Measurements from ENCODE around the gene CDC26. TPM values are rescaled to one million over a fixed set of nuclear protein-coding genes. Genes with fewer than 3 reads are reported as not detected.
"Not testable (repeated sequence)": the region's sequence is repeated elsewhere in the genome, so short reads cannot be mapped to it uniquely, and the experiment has no call there.

The CDC26 gene
- total and polyA plus RNA-seq, 2 experiments from 2014 or later: 21.6 to 67.2 TPM

DNA sequence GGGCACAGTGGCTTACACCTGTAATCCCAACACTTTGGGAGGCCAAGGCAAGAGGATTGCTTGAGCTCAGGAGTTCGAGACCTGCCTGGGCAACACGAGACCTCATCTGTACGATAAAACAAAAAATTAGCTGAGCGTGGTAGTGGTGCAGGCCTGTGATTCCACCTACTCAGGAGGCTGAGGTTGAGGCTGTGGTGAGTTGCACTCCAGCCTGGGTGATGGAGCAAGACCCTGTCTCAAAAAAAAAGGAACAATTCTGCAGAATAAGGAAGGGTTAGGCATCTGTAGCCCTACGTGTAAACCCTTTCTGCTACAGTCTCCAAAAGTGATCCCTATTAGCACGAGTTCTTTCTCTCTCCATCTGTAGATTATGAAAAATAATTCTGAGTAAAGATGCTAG lies 19.9 kb downstream of the CDC26 start:
- peaks cover 29% of the 10 kb centered on the region for H3K36me3 ChIP-seq (ENCODE audit: low read depth)
- H4K20me1 ChIP-seq (ENCODE audit: insufficient read depth): no peaks in the 10 kb centered on the region
- H2AFZ ChIP-seq: no peak overlapping the region
- no peak for TF ChIP-seq EZH2 (IDR thresholded peaks at IDR 0.05; ENCODE audit: insufficient read depth, poor library complexity, severe bottlenecking)
- no peak for TF ChIP-seq EZH2phosphoT487 (IDR thresholded peaks at IDR 0.05; ENCODE audit: insufficient read depth, low read depth)
- no peak for DNase-seq
- H3K9ac ChIP-seq: no peak overlapping the region
- H3K9me3 ChIP-seq (ENCODE audit: low read depth): no peaks in the 10 kb centered on the region
- H3K4me3 ChIP-seq: no peak overlapping the region
- no peaks in the 10 kb centered on the region for H3K27me3 ChIP-seq (replicated peaks; ENCODE audit: insufficient read depth)
- H3F3A ChIP-seq (ENCODE audit: insufficient read depth): no peaks in the 10 kb centered on the region
- H3K4me2 ChIP-seq (ENCODE audit: unreplicated experiment): no peak overlapping the region
- no peak overlapping the region for H3K27ac ChIP-seq
- H3K9me2 ChIP-seq (ENCODE audit: insufficient read depth): no peaks in the 10 kb centered on the region
- in situ Hi-C loops (cut with MboI): no loop called here
- H3K4me1 ChIP-seq (ENCODE audit: insufficient read depth): no peaks in the 10 kb centered on the region
- WGBS, 2 experiments (ENCODE audit: low coverage in 1 of 2, low lambda C conversion rate in 2 of 2, missing lambda C conversion rate in 2 of 2): 98% methylated on average over 6 of the region's 6 CpGs
- peaks cover 48% of the 10 kb centered on the region for H3K79me2 ChIP-seq (ENCODE audit: insufficient read depth)

DNA sequence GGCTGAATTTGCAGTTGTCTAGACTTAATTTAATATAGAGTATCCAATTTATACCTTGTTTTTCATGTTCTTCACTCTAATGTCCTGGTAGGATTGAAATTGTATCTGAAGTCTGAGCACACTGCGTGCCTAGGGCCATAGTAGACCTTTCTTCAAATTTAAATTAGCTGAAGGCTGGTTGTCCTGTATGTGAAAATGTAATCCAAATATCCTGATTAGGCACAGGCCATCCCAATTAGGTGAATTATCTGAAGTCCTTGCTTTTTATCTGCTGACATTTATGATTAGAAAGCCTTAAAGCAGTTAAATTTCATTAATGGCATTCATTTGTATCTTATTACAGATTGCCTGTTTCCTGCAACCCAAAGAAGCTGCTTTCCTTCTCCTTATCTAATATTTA lies 20.4 kb downstream of the CDC26 start:
- peaks cover 29% of the 10 kb centered on the region for H3K36me3 ChIP-seq (ENCODE audit: low read depth)
- in situ Hi-C loops (cut with MboI): no loop called here
- H3K27ac ChIP-seq: no peak overlapping the region
- H2AFZ ChIP-seq: no peak overlapping the region
- H3K4me1 ChIP-seq (ENCODE audit: insufficient read depth): no peaks in the 10 kb centered on the region
- H3K4me3 ChIP-seq: no peak overlapping the region
- no peaks in the 10 kb centered on the region for H4K20me1 ChIP-seq (ENCODE audit: insufficient read depth)
- no peaks in the 10 kb centered on the region for H3F3A ChIP-seq (ENCODE audit: insufficient read depth)
- H3K79me2 ChIP-seq (ENCODE audit: insufficient read depth): peaks cover 48% of the 10 kb centered on the region
- H3K9me3 ChIP-seq (ENCODE audit: low read depth): no peaks in the 10 kb centered on the region
- no peak for TF ChIP-seq EZH2phosphoT487 (IDR thresholded peaks at IDR 0.05; ENCODE audit: insufficient read depth, low read depth)
- no peak for TF ChIP-seq EZH2 (IDR thresholded peaks at IDR 0.05; ENCODE audit: insufficient read depth, poor library complexity, severe bottlenecking)
- 91 to 100% methylated on average over 1 of the region's 1 CpG for WGBS, 2 experiments (ENCODE audit: low coverage in 1 of 2, low lambda C conversion rate in 2 of 2, missing lambda C conversion rate in 2 of 2)
- H3K9ac ChIP-seq: no peak overlapping the region
- DNase-seq: no peak
- no peaks in the 10 kb centered on the region for H3K27me3 ChIP-seq (replicated peaks; ENCODE audit: insufficient read depth)
- H3K4me2 ChIP-seq (ENCODE audit: unreplicated experiment): no peak overlapping the region
- no peaks in the 10 kb centered on the region for H3K9me2 ChIP-seq (ENCODE audit: insufficient read depth)

DNA sequence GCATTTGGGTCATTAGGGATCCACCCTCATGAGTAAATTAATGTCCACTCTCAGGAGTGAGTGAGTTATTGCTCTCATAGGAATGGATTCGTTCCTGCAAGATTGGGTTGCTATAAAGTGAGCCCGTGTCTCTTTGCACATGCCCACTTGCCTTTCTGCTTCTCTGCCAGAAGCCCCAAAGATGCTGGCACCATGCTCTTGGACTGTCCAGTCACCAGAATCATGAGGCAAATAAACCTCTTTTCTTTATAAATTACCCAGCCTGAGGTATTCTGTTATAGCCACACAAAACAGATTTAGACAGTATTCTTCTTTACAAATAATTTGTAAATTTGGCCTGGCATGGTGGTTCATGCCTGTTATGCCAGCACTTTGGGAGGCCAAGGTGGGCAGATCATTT lies 24.6 kb downstream of the CDC26 start:
- in situ Hi-C loops (cut with MboI): no loop called here
- WGBS, 2 experiments (ENCODE audit: low coverage in 1 of 2, low lambda C conversion rate in 2 of 2, missing lambda C conversion rate in 2 of 2): 94 to 100% methylated on average over 2 of the region's 2 CpGs

GRCh38 chr9:113249661-113250060 lies 25.7 kb downstream of the CDC26 start:
- H3K4me2 ChIP-seq (ENCODE audit: unreplicated experiment); DNase-seq; H3K36me3 ChIP-seq (ENCODE audit: low read depth); in situ Hi-C loops (cut with MboI); H3K4me1 ChIP-seq (ENCODE audit: insufficient read depth); H3K9ac ChIP-seq; H3F3A ChIP-seq (ENCODE audit: insufficient read depth); H3K4me3 ChIP-seq; H3K27ac ChIP-seq; H4K20me1 ChIP-seq (ENCODE audit: insufficient read depth); H3K9me2 ChIP-seq (ENCODE audit: insufficient read depth); H3K9me3 ChIP-seq (ENCODE audit: low read depth); H3K27me3 ChIP-seq (replicated peaks; ENCODE audit: insufficient read depth); H2AFZ ChIP-seq: not testable (repeated sequence)
- peaks cover 91% of the 10 kb centered on the region for H3K79me2 ChIP-seq (ENCODE audit: insufficient read depth)
- 97 to 98% methylated on average over 2 of the region's 2 CpGs for WGBS, 2 experiments (ENCODE audit: low coverage in 1 of 2, low lambda C conversion rate in 2 of 2, missing lambda C conversion rate in 2 of 2)

More for the DNA sequence above, 24.6 kb downstream of the CDC26 start:
- no peaks in the 10 kb centered on the region for H3K27me3 ChIP-seq (replicated peaks; ENCODE audit: insufficient read depth)
- H3K9me2 ChIP-seq (ENCODE audit: insufficient read depth): no peaks in the 10 kb centered on the region
- no peak overlapping the region for H3K27ac ChIP-seq
- H3K4me1 ChIP-seq (ENCODE audit: insufficient read depth): no peaks in the 10 kb centered on the region
- no peak for DNase-seq
- no peak overlapping the region for H3K4me2 ChIP-seq (ENCODE audit: unreplicated experiment)
- H2AFZ ChIP-seq: no peak overlapping the region
- H3K79me2 ChIP-seq (ENCODE audit: insufficient read depth): peaks cover 85% of the 10 kb centered on the region
- H3K36me3 ChIP-seq (ENCODE audit: low read depth): 0 out of 2 replicates have a peak, but pooled peaks cover 3% of the 10 kb centered on the region
- H4K20me1 ChIP-seq (ENCODE audit: insufficient read depth): no peaks in the 10 kb centered on the region
- H3K4me3 ChIP-seq: no peak overlapping the region
- H3K9ac ChIP-seq: no peak overlapping the region
- TF ChIP-seq EZH2 (IDR thresholded peaks at IDR 0.05; ENCODE audit: insufficient read depth, poor library complexity, severe bottlenecking) (no peak), EZH2phosphoT487 (IDR thresholded peaks at IDR 0.05; ENCODE audit: insufficient read depth, low read depth) (no peak)
- no peaks in the 10 kb centered on the region for H3F3A ChIP-seq (ENCODE audit: insufficient read depth)
- no peaks in the 10 kb centered on the region for H3K9me3 ChIP-seq (ENCODE audit: low read depth)

GRCh38 chr9:113247640-113248039 lies 27.7 kb downstream of the CDC26 start:
- in situ Hi-C loops (cut with MboI): no loop called here
- Histone ChIP-seq H4K20me1 (ENCODE audit: insufficient read depth) (no peaks in the 10 kb centered on the region), H3F3A (ENCODE audit: insufficient read depth) (no peaks in the 10 kb centered on the region), H3K79me2 (ENCODE audit: insufficient read depth) (peaks cover 89% of the 10 kb centered on the region), H3K4me2 (ENCODE audit: unreplicated experiment) (no peak overlapping the region), H3K27ac (no peak overlapping the region), H3K27me3 (replicated peaks; ENCODE audit: insufficient read depth) (no peaks in the 10 kb centered on the region), H3K9me2 (ENCODE audit: insufficient read depth) (no peaks in the 10 kb centered on the region), H3K9me3 (ENCODE audit: low read depth) (no peaks in the 10 kb centered on the region), H3K36me3 (ENCODE audit: low read depth) (0 out of 2 replicates have a peak, but pooled peaks cover 3% of the 10 kb centered on the region), H3K9ac (no peak overlapping the region), H3K4me3 (no peak overlapping the region), H3K4me1 (ENCODE audit: insufficient read depth) (no peaks in the 10 kb centered on the region), H2AFZ (no peak overlapping the region)
- no peak for DNase-seq
- no peak for TF ChIP-seq EZH2 (IDR thresholded peaks at IDR 0.05; ENCODE audit: insufficient read depth, poor library complexity, severe bottlenecking)
